Measurements from ENCODE around the gene OR6V1.

OR6V1 gene, protein sequence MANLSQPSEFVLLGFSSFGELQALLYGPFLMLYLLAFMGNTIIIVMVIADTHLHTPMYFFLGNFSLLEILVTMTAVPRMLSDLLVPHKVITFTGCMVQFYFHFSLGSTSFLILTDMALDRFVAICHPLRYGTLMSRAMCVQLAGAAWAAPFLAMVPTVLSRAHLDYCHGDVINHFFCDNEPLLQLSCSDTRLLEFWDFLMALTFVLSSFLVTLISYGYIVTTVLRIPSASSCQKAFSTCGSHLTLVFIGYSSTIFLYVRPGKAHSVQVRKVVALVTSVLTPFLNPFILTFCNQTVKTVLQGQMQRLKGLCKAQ

DNA sequence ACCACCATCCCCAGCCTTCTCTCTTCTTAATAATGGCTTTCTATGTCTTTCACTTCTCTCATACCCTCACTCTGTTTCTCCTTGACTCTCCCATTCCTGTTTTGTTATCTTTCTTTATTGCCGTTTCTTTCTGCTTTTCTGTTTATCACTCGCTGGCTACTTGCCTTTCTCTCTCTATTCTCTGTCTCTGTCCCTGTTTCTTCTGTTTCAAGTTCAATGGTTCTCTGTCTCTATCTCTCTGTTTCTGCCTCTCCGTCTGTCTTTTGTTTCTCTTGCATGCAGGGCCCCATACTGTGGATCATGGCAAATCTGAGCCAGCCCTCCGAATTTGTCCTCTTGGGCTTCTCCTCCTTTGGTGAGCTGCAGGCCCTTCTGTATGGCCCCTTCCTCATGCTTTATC is at the start of gene OR6V1:
Gene OR6V1, plus strand, starts transcription at position 301 of the 400 bp plus-strand sequence. Its CDS starts 0 bp downstream, at position 301.
- DNase-seq = no peak

DNA sequence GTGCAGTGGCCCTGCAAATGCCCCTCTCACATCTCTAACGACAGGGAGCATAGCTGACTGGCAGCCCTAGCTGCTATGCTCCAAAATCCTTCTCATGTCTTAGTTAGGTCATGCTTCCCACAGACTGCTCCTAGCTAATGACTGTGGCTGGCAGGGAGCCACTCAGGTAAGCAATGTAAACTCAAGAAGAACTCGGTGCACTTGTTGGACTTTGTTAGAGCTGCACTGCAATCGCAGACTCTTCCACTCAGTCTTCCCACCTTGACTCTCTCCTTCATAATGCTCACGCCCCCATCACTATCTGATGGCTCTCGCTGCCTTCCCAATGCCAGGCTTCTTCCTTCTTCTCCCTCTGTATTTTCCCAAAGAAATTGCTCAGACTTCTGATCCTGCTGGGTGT is 49.2 kb upstream of the OR6V1 start:
- DNase-seq = no peak

DNA sequence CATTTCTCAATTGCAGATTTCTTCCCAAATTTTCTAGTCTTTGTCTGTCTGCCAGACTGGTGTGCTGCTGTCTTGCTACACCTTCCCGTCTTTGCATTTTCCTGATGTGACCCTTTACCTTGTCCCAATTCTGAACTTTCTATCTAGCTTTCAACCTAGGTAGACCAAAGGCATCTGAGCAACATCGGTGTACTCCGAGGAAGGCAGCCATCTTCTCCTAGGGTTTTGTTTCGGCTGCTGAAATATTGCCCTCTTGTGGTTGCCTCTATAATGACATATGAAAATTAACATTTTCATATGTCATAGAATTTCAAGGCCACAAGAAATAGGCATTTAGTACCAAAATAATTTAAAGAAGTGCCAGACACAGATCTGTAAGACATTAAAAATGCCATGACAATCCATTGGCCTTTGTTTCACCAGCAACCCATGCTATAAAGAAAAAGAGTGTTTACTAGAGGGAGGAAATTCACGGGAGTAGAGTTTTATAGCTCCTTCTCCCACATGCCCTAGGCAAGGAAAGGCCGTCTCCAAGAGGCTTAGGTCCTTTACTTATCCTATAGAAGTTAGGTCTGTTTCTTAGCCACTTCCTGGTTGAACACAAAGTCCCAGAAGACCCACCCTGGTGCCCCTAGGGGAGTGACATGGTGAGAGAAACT is 48.6 kb upstream of the OR6V1 start:
- peak; percentile 32 for DNase-seq

DNA sequence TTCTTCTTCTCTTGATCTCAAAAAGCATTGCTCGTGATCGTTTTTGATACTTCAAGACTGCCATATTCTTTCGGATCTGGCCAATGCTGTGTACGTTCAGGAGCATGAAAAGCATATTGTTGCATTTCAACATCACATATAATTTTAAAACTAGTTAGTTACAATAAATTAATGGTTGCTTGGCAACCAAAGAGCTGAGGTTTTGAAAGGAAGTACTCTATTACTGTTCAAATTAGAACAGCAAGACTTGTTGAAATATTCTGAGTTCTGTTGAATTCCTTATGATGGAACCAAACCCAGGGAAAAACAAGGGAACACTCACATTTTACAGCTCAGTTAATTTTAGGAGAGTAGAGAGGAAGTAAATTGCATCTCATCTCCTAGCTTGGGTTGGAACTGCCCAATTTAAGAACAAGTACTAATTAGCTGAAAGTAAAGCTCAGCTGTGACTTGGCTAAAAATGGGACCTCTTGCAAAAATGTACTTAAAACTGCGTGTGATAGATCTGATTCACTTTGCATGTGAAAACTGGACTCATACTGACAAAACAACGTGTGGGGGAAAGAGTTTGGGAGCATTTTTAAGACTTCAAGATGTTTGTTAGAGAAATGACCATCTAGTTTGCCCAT is 46.4 kb upstream of the OR6V1 start:
- no peak for DNase-seq

DNA sequence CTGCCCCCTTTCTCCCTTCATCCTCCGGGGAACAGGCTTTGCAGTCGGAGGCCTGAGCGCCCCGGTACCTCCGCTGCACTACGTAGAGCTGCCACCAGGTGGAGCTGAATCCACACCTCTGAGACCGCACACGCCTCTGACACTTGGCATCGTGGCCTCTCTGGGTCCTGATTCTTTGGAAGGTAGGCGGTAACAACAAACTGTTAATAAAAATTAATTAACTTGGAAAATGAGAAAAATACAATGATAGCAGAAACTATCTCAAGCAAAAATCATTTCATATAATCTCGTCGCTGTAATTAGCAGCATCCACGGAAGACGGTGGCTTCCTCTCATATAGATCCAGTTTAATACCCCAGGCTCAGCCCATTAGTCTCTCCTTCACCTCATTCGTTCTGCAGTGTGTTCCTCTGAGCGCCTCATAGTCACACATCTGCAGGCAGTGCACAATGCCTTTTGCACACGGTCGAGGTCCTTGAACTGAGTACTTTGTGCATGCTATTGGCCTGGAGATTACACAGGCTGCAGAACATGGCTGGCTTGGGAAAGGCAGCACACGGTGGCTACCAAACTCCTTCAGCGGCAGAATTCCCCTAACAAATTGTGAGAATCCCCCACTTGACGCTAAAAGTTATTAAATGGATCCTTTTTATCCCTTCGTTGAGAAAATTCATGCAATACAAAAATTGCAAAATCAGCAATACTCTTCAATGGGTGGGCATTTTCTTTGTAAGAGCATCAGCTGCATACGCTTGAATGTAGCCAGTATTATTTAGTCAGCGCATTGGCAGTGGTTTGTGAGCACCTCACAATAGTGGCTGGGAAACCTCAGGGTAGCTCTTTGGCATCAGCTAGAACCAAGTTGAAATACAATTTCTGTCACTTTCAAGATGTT is 43.9 kb upstream of the OR6V1 start:
- peak; percentile 82 for DNase-seq

DNA sequence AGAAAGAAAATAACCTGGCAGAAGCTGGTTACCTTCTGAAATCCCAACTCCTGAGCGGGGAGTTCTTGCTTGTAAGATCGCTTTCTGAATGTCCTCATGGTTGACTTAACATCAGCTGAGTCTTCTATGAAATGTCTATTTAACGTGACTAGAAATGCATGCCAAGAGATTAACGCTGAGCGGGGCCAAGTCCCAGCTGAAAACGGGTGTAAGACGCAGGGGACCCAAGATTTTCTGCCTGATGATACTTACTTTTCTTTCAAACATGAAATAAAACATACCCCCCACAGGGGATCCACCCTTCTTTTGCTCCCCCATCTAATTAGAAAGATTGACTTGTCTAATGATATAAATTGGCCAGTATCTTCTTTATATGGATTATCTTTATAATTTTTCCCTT is 40.1 kb upstream of the OR6V1 start:
- no peak for DNase-seq

DNA sequence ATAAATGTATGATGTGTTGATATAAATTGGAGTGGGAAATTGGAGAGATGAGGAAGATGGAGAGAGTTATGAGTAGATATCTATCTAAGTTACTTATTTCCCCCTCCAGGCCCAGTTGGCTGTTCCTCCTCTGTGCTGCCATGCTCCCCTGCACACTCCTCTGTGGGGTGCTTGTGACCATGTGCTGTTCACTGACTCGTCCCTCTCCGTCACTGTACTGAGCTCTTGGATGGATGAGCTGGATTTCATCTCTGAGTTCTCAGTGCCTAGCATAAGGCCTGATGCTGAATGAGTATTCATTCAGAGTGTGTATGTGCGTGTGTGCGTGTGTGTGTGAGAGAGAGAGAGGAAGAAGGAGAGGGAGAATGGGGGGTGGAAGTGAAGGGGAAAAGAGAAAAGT is 39.7 kb upstream of the OR6V1 start:
- no peak for DNase-seq

DNA sequence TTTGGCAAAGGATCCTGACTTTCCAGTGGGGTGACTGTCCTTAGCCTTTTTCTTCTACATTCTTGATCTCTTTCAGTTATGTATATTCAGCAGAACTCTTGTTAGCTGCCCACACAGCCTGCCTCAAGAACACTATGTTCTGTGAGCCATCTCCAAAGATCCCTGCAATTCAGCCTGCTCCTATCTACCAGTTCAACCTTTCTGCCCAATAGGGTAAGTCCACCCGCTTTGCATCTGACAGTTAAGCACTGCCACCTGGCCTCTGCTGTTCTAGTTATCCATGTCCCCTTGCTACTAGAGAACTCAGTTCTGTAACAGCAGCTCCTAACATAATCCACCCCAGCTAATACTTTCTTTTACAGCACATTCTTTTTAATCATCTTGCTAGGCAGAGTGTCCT is 38.7 kb upstream of the OR6V1 start:
- no peak for DNase-seq

DNA sequence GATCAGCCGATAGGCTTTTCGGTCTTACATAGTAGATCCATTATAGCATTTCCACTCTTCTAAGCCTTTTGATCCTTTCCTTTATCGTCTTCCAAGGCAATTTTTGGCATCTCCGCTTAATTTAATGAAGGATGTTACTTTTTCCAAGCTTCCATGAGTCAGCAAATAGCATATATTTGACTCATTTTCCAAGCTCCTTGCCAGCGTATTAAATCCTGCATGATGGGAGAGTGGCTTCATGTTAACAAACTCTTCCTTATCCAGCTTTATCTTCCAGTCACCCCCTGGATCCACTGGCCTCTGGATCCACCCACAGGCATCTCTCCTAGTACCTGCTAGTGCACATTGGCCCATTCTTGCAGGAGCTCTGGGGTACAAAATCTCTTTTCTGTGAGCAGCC is 38.2 kb upstream of the OR6V1 start:
- no peak for DNase-seq

DNA sequence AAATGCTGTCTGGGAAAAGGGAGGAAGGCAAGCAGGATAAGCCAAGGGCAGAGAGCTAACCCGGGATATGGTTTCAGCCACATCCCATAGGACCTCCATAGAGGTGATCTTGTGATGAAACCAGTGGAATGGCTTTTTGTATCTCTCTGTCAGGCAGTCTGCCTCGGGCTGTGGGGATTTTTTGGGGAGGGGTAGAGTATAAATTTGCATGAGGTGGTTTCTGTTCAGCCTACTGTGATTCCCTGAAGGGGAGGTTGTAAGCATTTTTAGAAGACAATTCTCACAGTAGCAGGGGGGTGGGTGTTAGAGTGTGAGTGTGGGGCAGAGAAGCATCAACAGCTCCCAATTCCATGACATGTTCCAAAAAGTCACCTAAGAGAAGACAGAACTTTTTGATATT is 37.1 kb upstream of the OR6V1 start:
- no peak for DNase-seq

DNA sequence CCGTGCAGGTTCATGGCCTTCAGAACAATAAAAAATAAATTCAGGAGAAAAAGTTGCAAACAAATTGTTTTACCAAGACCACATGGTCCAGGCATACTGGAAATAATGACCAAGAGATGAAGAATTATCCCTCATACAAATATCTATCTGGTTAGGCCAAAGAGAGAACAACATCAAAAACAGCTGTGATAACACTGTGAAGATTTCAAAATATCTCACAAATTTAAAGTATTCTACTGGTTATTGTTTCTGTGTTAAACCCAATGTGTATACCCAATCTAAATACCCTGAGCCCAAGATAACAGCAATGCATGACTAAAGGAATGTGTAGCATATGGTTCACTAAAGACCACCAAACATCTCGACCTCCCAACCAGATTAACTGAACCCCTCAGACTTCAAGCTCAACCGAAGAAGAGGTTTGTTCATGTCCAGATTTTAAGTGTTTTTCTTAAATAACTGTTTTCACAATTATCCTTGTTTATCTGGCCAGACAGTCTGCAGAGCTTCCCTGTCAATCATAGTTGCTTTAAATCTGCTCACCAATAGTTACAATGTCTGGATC is 36.1 kb upstream of the OR6V1 start:
- no peak for DNase-seq

DNA sequence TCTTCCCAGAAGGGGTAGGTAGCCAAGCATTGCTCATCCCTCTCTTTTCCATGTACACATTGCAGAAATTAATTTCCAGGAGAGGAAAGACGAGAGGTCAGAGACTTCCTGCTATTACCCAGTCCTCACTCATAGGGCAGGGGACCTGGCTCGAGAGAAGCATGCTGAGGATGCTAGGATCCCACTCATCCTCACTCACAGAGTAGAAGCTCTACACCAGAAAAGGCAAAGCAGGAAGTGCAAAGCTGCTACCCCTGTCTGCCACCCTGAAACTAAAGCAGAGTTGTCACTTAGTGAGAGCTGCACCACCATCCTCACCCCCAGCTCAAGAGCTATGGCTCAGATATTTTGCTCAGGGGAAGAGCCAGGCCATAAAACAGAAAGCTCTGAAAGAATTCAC is 35.1 kb upstream of the OR6V1 start:
- no peak for DNase-seq

DNA sequence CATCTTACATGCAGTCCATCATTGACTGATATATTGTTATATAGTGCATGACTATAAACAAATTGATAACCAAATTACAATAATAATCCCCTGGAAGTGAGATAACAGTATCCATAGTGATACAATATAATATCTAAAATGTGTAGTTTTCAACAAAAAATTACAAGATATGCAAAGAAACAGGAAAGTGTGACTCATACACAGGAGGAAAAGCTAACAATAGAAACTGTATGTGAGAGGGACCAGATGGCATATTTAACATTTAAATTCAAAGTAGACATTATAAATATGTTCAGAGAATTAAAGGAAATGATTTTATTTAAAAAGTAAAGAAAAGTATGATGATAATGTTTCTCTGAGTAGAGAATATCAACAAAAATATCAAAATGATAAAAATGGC is 33.2 kb upstream of the OR6V1 start:
- DNase-seq = no peak

DNA sequence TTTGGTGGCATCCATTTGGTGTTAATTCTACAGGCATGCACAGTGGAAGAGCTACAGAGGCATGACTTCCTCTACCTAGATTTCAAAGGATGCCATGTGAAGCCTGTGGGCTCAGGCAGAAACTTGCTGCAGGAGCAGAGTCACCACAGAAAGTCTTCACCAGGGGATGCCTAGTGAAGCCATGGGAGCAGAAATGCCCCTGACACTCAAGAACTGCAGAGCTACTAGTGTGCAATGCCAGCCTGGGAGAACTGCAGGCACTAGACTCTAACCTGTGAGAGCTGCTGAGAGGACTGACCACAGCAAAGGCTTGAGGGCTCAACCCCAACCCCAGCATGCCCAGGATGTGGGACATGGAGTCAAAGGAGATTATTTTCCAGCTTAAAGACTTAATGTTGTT is 29.1 kb upstream of the OR6V1 start:
- DNase-seq = no peak

DNA sequence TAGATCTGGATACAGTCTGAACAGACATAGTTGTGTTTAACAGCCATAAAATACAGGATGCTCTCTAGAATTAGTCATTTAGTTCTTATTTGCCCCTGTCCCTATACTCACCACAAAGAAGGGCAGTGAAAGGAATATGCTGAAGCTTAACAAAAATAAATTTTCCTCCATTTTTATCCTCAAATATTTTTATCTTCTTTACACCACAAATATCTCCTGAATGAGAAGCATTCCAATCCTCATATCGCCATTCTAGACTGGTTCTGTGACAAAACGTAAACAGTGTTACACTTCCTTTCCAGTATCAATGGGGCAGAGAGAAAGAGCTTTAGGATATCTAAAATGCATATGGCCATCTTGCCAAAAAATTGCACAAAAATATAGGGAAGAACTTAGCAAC is 26.8 kb upstream of the OR6V1 start:
- no peak for DNase-seq

DNA sequence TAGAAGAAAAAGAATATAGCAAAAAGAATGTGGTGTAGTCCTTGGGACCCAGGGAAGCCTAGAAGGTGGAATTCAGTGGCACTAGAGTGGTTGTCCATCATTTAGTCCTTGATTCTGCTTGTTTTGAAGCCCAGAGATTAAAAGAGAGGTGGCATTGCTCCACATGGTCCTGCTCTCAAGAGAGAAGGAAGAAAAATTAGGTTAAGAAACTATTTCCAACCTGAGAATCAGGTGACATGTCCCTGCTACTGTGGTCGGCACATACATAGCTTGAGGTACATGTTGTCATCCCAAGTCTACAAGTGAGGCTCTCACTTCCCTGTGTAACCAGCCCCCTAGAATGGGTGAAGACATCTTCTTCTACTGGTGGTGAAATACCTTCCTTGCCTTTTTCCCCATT is 25.1 kb upstream of the OR6V1 start, which contains the start of gene OR9A2:
Gene OR9A2, minus strand, starts transcription at position 101 of the 400 bp plus-strand sequence. Its CDS starts 0 bp downstream, at position 101.
- no peak for DNase-seq

DNA sequence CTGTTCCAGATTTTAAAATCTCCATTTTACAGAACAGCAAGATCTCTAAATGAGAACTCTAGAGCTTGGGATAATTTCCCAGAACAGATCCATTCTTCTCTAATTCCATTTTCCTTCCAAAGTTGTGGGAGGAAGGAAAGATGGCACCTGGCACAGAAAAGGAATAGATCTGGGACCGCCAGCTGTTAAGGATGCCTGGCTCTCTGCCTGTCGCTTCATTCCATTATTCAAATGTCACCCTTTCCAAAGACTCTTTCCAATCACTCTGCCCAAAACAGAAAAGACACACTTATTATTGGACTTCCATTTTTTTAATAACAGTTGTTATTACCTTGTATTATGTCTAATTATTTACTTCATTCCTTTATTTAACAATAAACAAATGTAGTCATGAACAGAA is 24.5 kb upstream of the OR6V1 start:
- no peak for DNase-seq

DNA sequence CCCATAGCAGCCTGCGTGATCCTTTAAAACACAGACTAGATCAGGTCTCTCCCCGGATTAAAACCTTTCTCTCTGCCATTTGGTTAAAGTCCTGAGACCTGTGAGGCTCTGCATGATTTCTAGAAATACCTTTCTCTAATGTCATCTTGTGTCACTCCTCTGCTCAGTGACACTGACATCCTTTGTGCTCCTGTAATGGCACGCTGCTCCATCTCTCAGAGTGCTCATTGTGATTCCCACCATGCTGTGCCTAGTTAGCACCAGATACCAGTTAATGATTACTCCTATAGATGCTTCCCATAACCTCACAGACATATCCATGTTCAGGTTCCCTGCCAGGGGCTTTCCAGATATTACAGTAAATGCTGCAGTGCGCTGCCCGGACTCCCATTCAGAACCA is 13.5 kb upstream of the OR6V1 start:
- no peak for DNase-seq

DNA sequence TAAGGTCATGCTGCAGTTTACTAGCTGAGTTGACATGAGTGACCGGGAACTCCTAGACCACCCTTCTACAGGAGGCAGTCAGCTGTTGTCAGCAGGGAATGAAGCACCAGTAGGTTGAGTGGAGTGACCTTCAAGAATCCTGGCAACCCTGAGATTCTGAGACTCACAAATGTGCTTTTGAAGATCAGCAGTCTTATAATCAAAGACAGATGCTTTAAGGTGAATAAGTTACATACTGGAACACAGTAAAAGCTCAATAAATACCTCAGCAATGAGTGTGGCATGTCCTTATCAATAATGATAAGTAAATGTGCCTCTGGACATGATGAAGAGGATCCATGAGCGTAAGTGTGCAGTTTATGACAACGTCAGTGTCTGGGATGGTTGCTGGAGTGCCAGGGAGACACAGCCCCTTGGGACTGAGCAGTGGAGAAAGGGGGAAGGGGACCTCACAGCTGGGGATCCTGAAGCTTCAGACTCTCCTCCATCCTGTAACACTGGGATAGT is 11.9 kb upstream of the OR6V1 start:
- no peak for DNase-seq

DNA sequence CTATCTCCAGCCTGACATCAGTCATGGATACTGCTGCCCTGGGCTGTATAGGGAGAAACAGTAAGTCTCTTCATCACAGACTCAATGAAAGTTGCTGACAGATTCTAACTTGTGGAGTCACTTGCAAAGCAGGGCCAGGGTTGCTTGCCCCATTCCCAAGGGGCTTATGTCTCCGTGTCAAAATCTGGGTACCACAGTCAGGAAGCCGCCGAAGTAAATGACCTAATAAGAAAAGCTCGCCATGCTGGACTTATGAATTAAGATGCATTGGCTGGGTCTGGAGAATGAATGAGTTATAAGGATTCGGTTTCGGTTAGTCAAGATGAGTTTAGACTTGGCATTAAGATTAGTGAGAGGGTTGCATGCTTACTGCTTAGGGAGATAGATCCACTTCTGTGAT is 10.8 kb upstream of the OR6V1 start:
- no peak for DNase-seq

DNA sequence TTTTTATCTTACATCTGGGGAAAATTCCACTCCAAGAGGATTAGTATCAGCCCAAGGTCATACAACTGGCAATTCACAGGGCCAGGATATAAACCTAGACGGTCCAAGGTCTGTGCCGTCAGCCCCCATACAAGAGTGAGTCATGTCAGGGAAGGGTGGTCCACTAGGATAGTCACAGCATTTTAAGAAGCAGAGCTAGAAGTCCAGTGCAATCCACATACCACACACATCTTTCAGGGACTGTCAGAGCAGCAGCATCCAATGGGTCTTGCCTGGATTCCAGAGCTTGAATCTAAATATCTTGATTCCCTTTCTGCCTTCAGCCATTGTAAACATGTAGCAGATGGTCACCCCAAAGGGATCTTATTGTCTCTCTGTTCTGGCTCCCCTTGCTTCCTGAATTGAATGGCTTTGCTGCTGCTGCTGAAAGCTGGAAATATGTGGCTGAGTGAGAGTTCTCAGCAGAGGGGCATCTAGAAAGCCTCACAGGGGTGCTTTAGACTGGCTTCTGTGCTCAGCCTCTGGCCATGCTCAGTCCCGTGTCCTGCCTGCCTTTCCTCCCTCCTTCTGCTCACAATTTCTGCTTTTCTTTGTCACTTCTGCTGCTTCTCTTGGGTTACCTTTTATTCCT is 9.9 kb upstream of the OR6V1 start:
- DNase-seq = no peak

DNA sequence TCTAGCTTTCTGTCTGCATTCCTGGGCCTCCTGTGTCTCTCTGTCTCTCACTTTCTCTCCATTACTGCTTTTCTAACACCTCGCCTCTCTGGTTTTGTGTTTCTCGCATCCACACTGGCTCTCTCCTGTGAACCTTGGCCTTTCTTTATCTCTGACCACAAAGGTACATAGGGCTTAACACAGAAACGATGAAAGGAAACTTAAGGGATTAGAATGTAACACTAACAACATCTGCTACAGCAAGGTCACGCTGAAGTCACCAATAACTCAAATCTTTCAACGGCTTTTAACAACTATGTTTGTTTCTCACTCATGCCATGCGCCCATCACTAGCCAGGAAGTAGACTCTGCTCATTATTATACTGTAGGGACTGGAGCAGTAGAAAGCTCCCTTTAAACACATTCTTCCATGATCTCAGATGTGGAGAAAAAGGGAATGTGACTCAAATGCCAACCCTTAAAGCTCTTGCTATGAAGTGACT is 9.3 kb upstream of the OR6V1 start:
- DNase-seq = no peak

Measured in activated naive CD4-positive, alpha-beta T cell treated with anti-CD3 and anti-CD28 coated beads, Interleukin-2, amount 50 U/mL, for 16 hours (primary cell).